K562 (cell line): ENCODE results near the gene NTRK3. TPM values are rescaled to one million over a fixed set of nuclear protein-coding genes. Genes with fewer than 3 reads are reported as not detected.

Experiments
- ATAC-seq: fragments of 200-7000 bp; cut with Tn5 transposase; 3 replicates; pipeline ENCODE4 v1.9.1; 2020; ENCODE audit warnings: moderate library complexity
- BruUV-seq: library from RNA; stranded (reverse); fragments of 400-500 nt; replicated peaks from 2 replicates; lab custom pipeline; 2021; lab: Mats Ljungman, UMichigan
- CTCF ChIA-PET: fragments of 300-600 bp; formaldehyde crosslinking; extraction: SDS; loops from one replicate; lab custom pipeline; 2021; ENCODE audit warnings: low intra/inter-chr PET ratio; lab: Yijun Ruan, JAX
- POLR2A ChIA-PET: fragments of 300-600, 350-650 bp; sonication (Branson Sonifier 250); formaldehyde crosslinking; extraction: SDS; loops from one replicate; lab custom pipeline; 2021; ENCODE audit warnings: antibody characterized with exemption, inconsistent platforms; lab: Yijun Ruan, JAX
- DNase-seq, 4 experiments: peaks; one replicate each; pipeline versions ENCODE4 v3.0.0 to v3.0.0-alpha.2; 2011 to 2018; ENCODE audit warnings: low spot score in 3 of 4, mixed read lengths in 3 of 4; ENCODE audit errors: extremely low read depth in 1 of 4
- FAIRE-seq: peaks from 2 replicates; lab custom pipeline; 2011; peaks lifted over from hg19 to GRCh38; lab: Jason Lieb, UNC
- H2AFZ ChIP-seq: 2 replicates; pipeline ENCODE4 v1.6.0; 2011; ENCODE audit warnings: low read depth, low read length, control low read depth, inconsistent platforms
- H3K27ac ChIP-seq: fragments of 200-600 bp; 3 replicates; pipeline ENCODE4 v1.8.0; 2011; ENCODE audit warnings: low read depth, mild to moderate bottlenecking, control low read depth, inconsistent platforms, low read length, moderate library complexity, mixed read lengths; ENCODE audit errors: extremely low read depth
- H3K27me3 ChIP-seq, 2 experiments: fragments of 300-600 bp in 1 of 2; 2 replicates in 1 of 2; 3 replicates in 1 of 2; pipeline versions ENCODE4 v1.6.0 to v1.8.0; 2011; ENCODE audit warnings: inconsistent platforms in 2 of 2, low read length in 2 of 2, mild to moderate bottlenecking in 1 of 2, mixed read lengths in 1 of 2, moderate library complexity in 1 of 2; ENCODE audit not compliant: control insufficient read depth in 2 of 2, insufficient read depth in 2 of 2
- H3K36me3 ChIP-seq: fragments of 300-600 bp; 3 replicates; pipeline ENCODE4 v1.8.0; 2011; ENCODE audit warnings: mild to moderate bottlenecking, low read length, inconsistent platforms; ENCODE audit not compliant: control insufficient read depth, insufficient read depth
- H3K4me1 ChIP-seq, 2 experiments: fragments of 200-600 bp in 1 of 2; replicated peaks in 1 of 2; 2 replicates in 1 of 2; 3 replicates in 1 of 2; pipeline versions ENCODE4 v1.5.1 to v1.8.0; 2011; ENCODE audit warnings: inconsistent platforms in 2 of 2, low read length in 2 of 2, mild to moderate bottlenecking in 1 of 2, mixed read lengths in 1 of 2, moderate library complexity in 1 of 2; ENCODE audit not compliant: control insufficient read depth in 2 of 2, insufficient read depth in 2 of 2
- H3K4me2 ChIP-seq: 2 replicates; pipeline ENCODE4 v1.6.1; 2011; ENCODE audit warnings: low read length, control low read depth, inconsistent platforms, mixed read lengths; ENCODE audit not compliant: insufficient read depth
- H3K4me3 ChIP-seq: fragments of 200-600 bp; sonication (generic), shearing (Covaris generic); 2 replicates; pipeline ENCODE4 v1.5.1; 2016; ENCODE audit warnings: control low read depth, inconsistent platforms
- H3K79me2 ChIP-seq: fragments of 200-600 bp; 3 replicates; pipeline ENCODE4 v1.8.0; 2011; ENCODE audit warnings: low read length, inconsistent platforms; ENCODE audit not compliant: control insufficient read depth, insufficient read depth
- H3K9ac ChIP-seq, 2 experiments: 2 replicates each; pipeline versions ENCODE4 v1.6.0 to v1.6.1; 2011; ENCODE audit warnings: low read depth in 2 of 2, low read length in 2 of 2, control low read depth in 1 of 2, inconsistent platforms in 1 of 2, mild to moderate bottlenecking in 1 of 2, mixed read lengths in 1 of 2; ENCODE audit not compliant: insufficient read depth in 1 of 2
- H3K9me1 ChIP-seq: one replicate; pipeline ENCODE4 v1.6.0; 2011; ENCODE audit warnings: inconsistent platforms, mild to moderate bottlenecking, low read length, moderate library complexity; ENCODE audit not compliant: control insufficient read depth, insufficient read depth
- H3K9me3 ChIP-seq: replicated peaks from 2 replicates; pipeline ENCODE4 v1.5.1; 2011; ENCODE audit warnings: low read depth, low read length, inconsistent platforms; ENCODE audit not compliant: control insufficient read depth, insufficient read depth
- H4K20me1 ChIP-seq: replicated peaks from 2 replicates; pipeline ENCODE4 v1.6.1; 2011; ENCODE audit warnings: low read length, inconsistent platforms, mixed read lengths; ENCODE audit not compliant: control insufficient read depth, insufficient read depth
- BRD9 ChIP-seq: fragments of 450-650 bp; IDR thresholded peaks from 2 replicates; pipeline ENCODE4 v1.6.1; 2018; ENCODE audit warnings: low read depth; ENCODE audit not compliant: partially characterized antibody
- ETV6 ChIP-seq, 3 experiments: fragments of 150-350 bp in 1 of 3; sonication (generic) in 1 of 3; formaldehyde crosslinking in 1 of 3; IDR thresholded peaks; 2 replicates each; pipeline versions ENCODE4 v1.6.1 to v1.8.0; 2014 to 2022; ENCODE audit warnings: borderline replicate concordance in 2 of 3, low read depth in 2 of 3, antibody characterized with exemption in 1 of 3, low read length in 1 of 3, mild to moderate bottlenecking in 1 of 3, missing genetic modification reagents in 1 of 3
- HOXB6 ChIP-seq: fragments of 250-450 bp; sonication (Bioruptor Pico); IDR thresholded peaks from 2 replicates; pipeline ENCODE4 v1.5.1; 2022; ENCODE audit warnings: mild to moderate bottlenecking, borderline replicate concordance
- MIER1 ChIP-seq: fragments of 450-650 bp; IDR thresholded peaks from 2 replicates; pipeline ENCODE4 v1.6.1; 2016; ENCODE audit warnings: antibody characterized with exemption, mild to moderate bottlenecking, low read depth
- NFRKB ChIP-seq: fragments of 450-650 bp; IDR thresholded peaks from 2 replicates; pipeline ENCODE4 v1.6.1; 2016; ENCODE audit warnings: low read depth
- RCOR1 ChIP-seq, 2 experiments: IDR thresholded peaks; 2 replicates each; pipeline ENCODE4 v1.6.1; 2012; ENCODE audit warnings: low read depth in 2 of 2, low read length in 2 of 2, borderline replicate concordance in 1 of 2, improper control_type of control experiment in 1 of 2
- SRSF1 ChIP-seq: fragments of 200-400 bp; formaldehyde crosslinking; IDR thresholded peaks from 2 replicates; pipeline ENCODE4 v1.6.1; 2017; ENCODE audit warnings: mild to moderate bottlenecking, low read depth, low read length, moderate library complexity
- TAF9B ChIP-seq: fragments of 450-650 bp; IDR thresholded peaks from 2 replicates; pipeline ENCODE4 v1.6.1; 2018; ENCODE audit warnings: mild to moderate bottlenecking; ENCODE audit not compliant: partially characterized antibody
- WGBS: fragments of 100-300 bp; shearing (Covaris generic); methylation state at CpG from one replicate; pipeline ENCODE4 v1.1.6; 2016; ENCODE audit warnings: low coverage, mixed read lengths; ENCODE audit not compliant: insufficient coverage; ENCODE audit errors: missing lambda C conversion rate; 5-methylcytosine and 5-hydroxymethylcytosine counted together
- in situ Hi-C: fragments of 300-500 bp; cut with MboI; formaldehyde crosslinking; loops from 4 replicates; pipeline ENCODE4 v1.15.0; 2018; ENCODE audit warnings: inconsistent platforms, mixed read lengths
- intact Hi-C: fragments of 100-400 bp; cut with micrococcal nuclease; formaldehyde crosslinking; loops from 2 replicates; pipeline ENCODE4 v1.14.2; 2022
- polyA plus RNA-seq, 8 experiments: library from polyadenylated mRNA; depleted of rRNA in 4 of 8; stranded (reverse) in 5 of 8; unstranded in 3 of 8; fragments of >200 nt; fragmentation: Nextera tagmentation in 2 of 8; fragmentation: Illumina TruSeq in 1 of 8; extraction: Ambion mirVana in 2 of 8; extraction: Trizol in 1 of 8; gene quantifications; 2 replicates each; pipeline versions ENCODE4 v1.2.1 to v1.2.3, GENCODE V29; 2011 to 2014; ENCODE audit warnings: inconsistent platforms in 1 of 8, missing spikeins in 1 of 8
- total RNA-seq, 7 experiments: library from RNA; depleted of rRNA in 6 of 7; stranded (reverse); fragments of >200 nt in 6 of 7; fragmentation: Illumina TruSeq in 2 of 7; extraction: Trizol in 2 of 7; gene quantifications; 2 replicates each; pipeline versions ENCODE4 v1.2.1 to v1.2.3, GENCODE V29; 2011 to 2021; ENCODE audit warnings: low replicate concordance in 1 of 7
- TF ChIP-seq, protein P1 (sequence below), 2 experiments: IDR thresholded peaks; 2 replicates each; pipeline ENCODE4 v1.6.1; 2012; ENCODE audit warnings: improper control_type of control experiment in 2 of 2, low read depth in 2 of 2, low read length in 2 of 2, borderline replicate concordance in 1 of 2
- TF ChIP-seq, protein P2 (sequence below): fragments of 200-400 bp; formaldehyde crosslinking; IDR thresholded peaks from 2 replicates; pipeline ENCODE4 v1.6.1; 2017; ENCODE audit warnings: mild to moderate bottlenecking, low read depth, low read length, moderate library complexity

NTRK3 gene
- total and polyA plus RNA-seq, 9 of the 15 experiments (the other 6 are each of a cell fraction or from before 2014, with no cell fraction given) = 0.11 to 0.13 TPM; not detected in 7

DNA sequence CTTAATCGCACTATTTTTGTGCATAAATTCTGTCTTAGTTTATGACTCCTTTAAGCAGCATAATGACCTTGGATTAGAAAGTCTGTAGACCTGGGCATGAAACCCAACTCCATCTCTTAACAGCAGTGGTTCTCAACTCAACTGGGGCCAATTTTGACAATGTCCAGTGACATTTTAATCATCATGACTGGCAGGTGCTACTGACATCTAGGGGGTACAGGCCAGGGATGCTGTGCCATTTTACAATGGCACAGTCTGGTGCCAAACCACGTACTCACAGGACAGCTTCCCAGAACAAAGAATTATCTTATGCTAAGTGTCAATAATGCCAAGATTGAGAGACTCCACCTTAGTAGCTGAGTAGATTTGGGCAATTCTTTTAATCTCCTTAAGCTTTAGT lies 405.0 kb downstream of the NTRK3 start:
- in situ Hi-C loops (no loop called here), intact Hi-C loops (no loop called here)
- H3K27ac ChIP-seq = no peak overlapping the region

DNA sequence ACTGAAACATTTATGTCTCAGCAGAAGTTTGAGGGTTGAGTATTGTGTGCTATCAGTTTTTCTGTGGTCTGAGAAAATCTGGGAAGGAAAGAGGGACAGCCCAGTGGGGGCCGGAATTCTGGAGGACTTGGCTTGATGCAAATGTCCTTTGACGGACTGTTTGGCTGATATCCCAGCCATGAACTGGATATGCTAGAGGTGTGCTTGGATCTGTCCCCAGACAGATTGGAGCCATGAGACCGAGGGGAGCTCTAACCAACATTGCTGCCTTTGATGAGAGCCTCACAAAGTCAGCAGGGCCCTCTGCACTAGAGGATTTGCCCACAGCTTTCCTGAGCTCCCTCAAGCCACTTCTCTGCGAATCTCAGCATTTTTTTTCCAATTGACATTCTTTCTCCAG lies 405.6 kb downstream of the NTRK3 start:
- intact Hi-C loops = no loop called here
- Histone ChIP-seq H3K9me1 (no peaks in the 10 kb centered on the region), H3K9me3 (no peaks in the 10 kb centered on the region), H3K4me3 (no peak overlapping the region), H3K9ac (no peak overlapping the region), H2AFZ (no peak overlapping the region), H3K79me2 (no peaks in the 10 kb centered on the region), H3K4me1 (no peaks in the 10 kb centered on the region), H3K27ac (no peak overlapping the region), H4K20me1 (no peaks in the 10 kb centered on the region), H3K27me3 (no peaks in the 10 kb centered on the region), H3K36me3 (no peaks in the 10 kb centered on the region), H3K4me2 (no peak overlapping the region)
- WGBS = 2% methylated on average over 4 of the region's 4 CpGs
- ChIA-PET POLR2A (interaction anchor here (0.6 kb wide), 1 partner anchor 65 kb away, joined by 3 read pairs; no protein-coding TSS in a partner anchor), CTCF (no interaction called here)
- no TSS peak for BruUV-seq
- DNase-seq = no peak
- no peak for ATAC-seq
- no peak for FAIRE-seq
- in situ Hi-C loops = no loop called here
- TF ChIP-seq SRSF1 (no peak), TAF9B (no peak), MIER1 (no peak), ETV6 (IDR thresholded peaks at IDR 0.05; ENCODE audit: borderline replicate concordance in 1 of 2, low read depth in 2 of 2, low read length in 1 of 2) (no peak), ETV6 (CRISPR knock-in tag; IDR thresholded peaks at IDR 0.05; ENCODE audit: borderline replicate concordance) (no peak), BRD9 (no peak), RCOR1 (IDR thresholded peaks at IDR 0.05; ENCODE audit: borderline replicate concordance in 1 of 2, low read depth in 2 of 2, low read length in 2 of 2) (no peak)
- TF ChIP-seq, protein P1, sequence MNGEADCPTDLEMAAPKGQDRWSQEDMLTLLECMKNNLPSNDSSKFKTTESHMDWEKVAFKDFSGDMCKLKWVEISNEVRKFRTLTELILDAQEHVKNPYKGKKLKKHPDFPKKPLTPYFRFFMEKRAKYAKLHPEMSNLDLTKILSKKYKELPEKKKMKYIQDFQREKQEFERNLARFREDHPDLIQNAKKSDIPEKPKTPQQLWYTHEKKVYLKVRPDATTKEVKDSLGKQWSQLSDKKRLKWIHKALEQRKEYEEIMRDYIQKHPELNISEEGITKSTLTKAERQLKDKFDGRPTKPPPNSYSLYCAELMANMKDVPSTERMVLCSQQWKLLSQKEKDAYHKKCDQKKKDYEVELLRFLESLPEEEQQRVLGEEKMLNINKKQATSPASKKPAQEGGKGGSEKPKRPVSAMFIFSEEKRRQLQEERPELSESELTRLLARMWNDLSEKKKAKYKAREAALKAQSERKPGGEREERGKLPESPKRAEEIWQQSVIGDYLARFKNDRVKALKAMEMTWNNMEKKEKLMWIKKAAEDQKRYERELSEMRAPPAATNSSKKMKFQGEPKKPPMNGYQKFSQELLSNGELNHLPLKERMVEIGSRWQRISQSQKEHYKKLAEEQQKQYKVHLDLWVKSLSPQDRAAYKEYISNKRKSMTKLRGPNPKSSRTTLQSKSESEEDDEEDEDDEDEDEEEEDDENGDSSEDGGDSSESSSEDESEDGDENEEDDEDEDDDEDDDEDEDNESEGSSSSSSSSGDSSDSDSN (IDR thresholded peaks at IDR 0.05; ENCODE audit: borderline replicate concordance in 1 of 2, low read depth in 2 of 2, low read length in 2 of 2) = no peak
- TF ChIP-seq, protein P2, sequence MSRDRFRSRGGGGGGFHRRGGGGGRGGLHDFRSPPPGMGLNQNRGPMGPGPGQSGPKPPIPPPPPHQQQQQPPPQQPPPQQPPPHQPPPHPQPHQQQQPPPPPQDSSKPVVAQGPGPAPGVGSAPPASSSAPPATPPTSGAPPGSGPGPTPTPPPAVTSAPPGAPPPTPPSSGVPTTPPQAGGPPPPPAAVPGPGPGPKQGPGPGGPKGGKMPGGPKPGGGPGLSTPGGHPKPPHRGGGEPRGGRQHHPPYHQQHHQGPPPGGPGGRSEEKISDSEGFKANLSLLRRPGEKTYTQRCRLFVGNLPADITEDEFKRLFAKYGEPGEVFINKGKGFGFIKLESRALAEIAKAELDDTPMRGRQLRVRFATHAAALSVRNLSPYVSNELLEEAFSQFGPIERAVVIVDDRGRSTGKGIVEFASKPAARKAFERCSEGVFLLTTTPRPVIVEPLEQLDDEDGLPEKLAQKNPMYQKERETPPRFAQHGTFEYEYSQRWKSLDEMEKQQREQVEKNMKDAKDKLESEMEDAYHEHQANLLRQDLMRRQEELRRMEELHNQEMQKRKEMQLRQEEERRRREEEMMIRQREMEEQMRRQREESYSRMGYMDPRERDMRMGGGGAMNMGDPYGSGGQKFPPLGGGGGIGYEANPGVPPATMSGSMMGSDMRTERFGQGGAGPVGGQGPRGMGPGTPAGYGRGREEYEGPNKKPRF = no peak

More for the DNA sequence above, 405.0 kb downstream of the NTRK3 start:
- DNase-seq (no peak), ATAC-seq (no peak), FAIRE-seq (no peak)
- no peak overlapping the region for H3K4me3 ChIP-seq
- H3K79me2 ChIP-seq = no peaks in the 10 kb centered on the region
- ChIA-PET POLR2A (no interaction called here), CTCF (no interaction called here)
- H3K9me1 ChIP-seq = no peaks in the 10 kb centered on the region
- TF ChIP-seq NFRKB = no peak
- no peak for TF ChIP-seq HOXB6 (CRISPR knock-in tag)
- no peak overlapping the region for H3K4me2 ChIP-seq
- no TSS peak for BruUV-seq
- WGBS = 0% methylated on average over 2 of the region's 2 CpGs
- no peaks in the 10 kb centered on the region for H3K36me3 ChIP-seq
- H3K4me1 ChIP-seq = no peaks in the 10 kb centered on the region
- no peak overlapping the region for H2AFZ ChIP-seq
- no peaks in the 10 kb centered on the region for H3K9me3 ChIP-seq
- no peak overlapping the region for H3K9ac ChIP-seq
- no peaks in the 10 kb centered on the region for H3K27me3 ChIP-seq
- no peaks in the 10 kb centered on the region for H4K20me1 ChIP-seq
